ENCODE measurements around the gene CCR3.

CCR3 gene

GRCh38 chr3:46282696-46283095 is 40.4 kb downstream of the CCR3 start:
- Histone ChIP-seq H2AFZ (ENCODE audit: low read length) (no peak overlapping the region), H3K27ac (replicated peaks; ENCODE audit: low read length) (no peak overlapping the region), H3K79me1 (ENCODE audit: low read depth, low read length) (no peaks in the 10 kb centered on the region), H2BK15ac (ENCODE audit: low read length) (no peak overlapping the region), H2BK12ac (ENCODE audit: low read length) (no peak overlapping the region), H4K91ac (ENCODE audit: low read depth, low read length, poor library complexity) (no peak overlapping the region), H3K4ac (ENCODE audit: low read length) (no peak overlapping the region), H3K23ac (ENCODE audit: low read depth, low read length, poor library complexity) (no peak overlapping the region), H3K9me3 (replicated peaks in 1 of 2; ENCODE audit: control insufficient read depth in 2 of 2, insufficient read depth in 1 of 2, low read depth in 1 of 2, low read length in 2 of 2) (peaks cover 0 to 5% of the 10 kb centered on the region in 2 donors), H2AK5ac (ENCODE audit: low read depth, low read length) (no peak overlapping the region), H2BK5ac (ENCODE audit: low read length) (no peak overlapping the region), H4K8ac (ENCODE audit: low read depth, low read length) (no peak overlapping the region), H3K4me2 (ENCODE audit: insufficient read depth, low read length, poor library complexity, severe bottlenecking) (no peak overlapping the region), H3K27me3 (ENCODE audit: control insufficient read depth in 3 of 3, insufficient read depth in 3 of 3, low read depth in 1 of 3, low read length in 3 of 3) (no peaks in the 10 kb centered on the region), H3K36me3 (replicated peaks in 1 of 2; ENCODE audit: control insufficient read depth in 2 of 2, insufficient read depth in 2 of 2, low read length in 2 of 2) (no peaks in the 10 kb centered on the region), H3K4me1 (ENCODE audit: control insufficient read depth in 2 of 2, insufficient read depth in 1 of 2, low read depth in 1 of 2, low read length in 2 of 2) (no peaks in the 10 kb centered on the region), H3K18ac (ENCODE audit: low read length) (no peak overlapping the region), H2BK120ac (ENCODE audit: low read depth, low read length) (no peak overlapping the region), H3K4me3 (ENCODE audit: low read length in 2 of 2) (no peak overlapping the region), H3K14ac (ENCODE audit: low read length) (no peak overlapping the region), H3K9ac (ENCODE audit: low read depth, low read length, poor library complexity) (no peak overlapping the region)
- WGBS, 2 donors (ENCODE audit: extremely low coverage in 2 of 2, insufficient read length in 2 of 2, insufficient replicate concordance in 1 of 2): no CpG with 5 or more reads among the region's 2 CpGs
- no peak for DNase-seq (ENCODE audit: low spot score)

GRCh38 chr3:46283881-46284450 is 41.7 kb downstream of the CCR3 start:
- H3K36me3 ChIP-seq (replicated peaks in 1 of 2; ENCODE audit: control insufficient read depth in 2 of 2, insufficient read depth in 2 of 2, low read length in 2 of 2): no peaks in the 10 kb centered on the region
- no peak overlapping the region for H2BK15ac ChIP-seq (ENCODE audit: low read length)

GRCh38 chr3:46284981-46285683 is 42.9 kb downstream of the CCR3 start:
- H3K27ac ChIP-seq (replicated peaks; ENCODE audit: low read length): no peak overlapping the region
- no peak overlapping the region for H4K91ac ChIP-seq (ENCODE audit: low read depth, low read length, poor library complexity)
- no peak overlapping the region for H2BK5ac ChIP-seq (ENCODE audit: low read length)
- no peak overlapping the region for H3K4me2 ChIP-seq (ENCODE audit: insufficient read depth, low read length, poor library complexity, severe bottlenecking)
- H2BK12ac ChIP-seq (ENCODE audit: low read length): no peak overlapping the region
- H2BK15ac ChIP-seq (ENCODE audit: low read length): no peak overlapping the region
- H2AFZ ChIP-seq (ENCODE audit: low read length): no peak overlapping the region
- H3K9me3 ChIP-seq (replicated peaks in 1 of 2; ENCODE audit: control insufficient read depth in 2 of 2, insufficient read depth in 1 of 2, low read depth in 1 of 2, low read length in 2 of 2): no peaks in the 10 kb centered on the region
- no peaks in the 10 kb centered on the region for H3K79me1 ChIP-seq (ENCODE audit: low read depth, low read length)
- H3K23ac ChIP-seq (ENCODE audit: low read depth, low read length, poor library complexity): no peak overlapping the region
- H3K27me3 ChIP-seq (ENCODE audit: control insufficient read depth in 3 of 3, insufficient read depth in 3 of 3, low read depth in 1 of 3, low read length in 3 of 3): no peaks in the 10 kb centered on the region
- no peaks in the 10 kb centered on the region for H3K4me1 ChIP-seq (ENCODE audit: control insufficient read depth in 2 of 2, insufficient read depth in 1 of 2, low read depth in 1 of 2, low read length in 2 of 2)
- H3K4me3 ChIP-seq (ENCODE audit: low read length in 2 of 2): no peak overlapping the region
- no peaks in the 10 kb centered on the region for H3K36me3 ChIP-seq (replicated peaks in 1 of 2; ENCODE audit: control insufficient read depth in 2 of 2, insufficient read depth in 2 of 2, low read length in 2 of 2)
- no peak overlapping the region for H4K8ac ChIP-seq (ENCODE audit: low read depth, low read length)
- no peak overlapping the region for H2AK5ac ChIP-seq (ENCODE audit: low read depth, low read length)
- no peak overlapping the region for H3K4ac ChIP-seq (ENCODE audit: low read length)
- DNase-seq (ENCODE audit: low spot score): no peak
- WGBS, 2 donors (ENCODE audit: extremely low coverage in 2 of 2, insufficient read length in 2 of 2, insufficient replicate concordance in 1 of 2): no CpG with 5 or more reads among the region's 6 CpGs
- no peak overlapping the region for H3K14ac ChIP-seq (ENCODE audit: low read length)
- no peak overlapping the region for H3K18ac ChIP-seq (ENCODE audit: low read length)
- H3K9ac ChIP-seq (ENCODE audit: low read depth, low read length, poor library complexity): no peak overlapping the region
- no peak overlapping the region for H2BK120ac ChIP-seq (ENCODE audit: low read depth, low read length)

More at GRCh38 chr3:46283881-46284450, 41.7 kb downstream of the CCR3 start:
- Histone ChIP-seq H4K8ac (ENCODE audit: low read depth, low read length) (no peak overlapping the region), H2AFZ (ENCODE audit: low read length) (no peak overlapping the region), H2AK5ac (ENCODE audit: low read depth, low read length) (no peak overlapping the region), H2BK5ac (ENCODE audit: low read length) (no peak overlapping the region), H2BK12ac (ENCODE audit: low read length) (no peak overlapping the region), H3K4me3 (ENCODE audit: low read length in 2 of 2) (no peak overlapping the region), H3K79me1 (ENCODE audit: low read depth, low read length) (no peaks in the 10 kb centered on the region), H3K23ac (ENCODE audit: low read depth, low read length, poor library complexity) (no peak overlapping the region), H3K27me3 (ENCODE audit: control insufficient read depth in 3 of 3, insufficient read depth in 3 of 3, low read depth in 1 of 3, low read length in 3 of 3) (no peaks in the 10 kb centered on the region), H2BK120ac (ENCODE audit: low read depth, low read length) (no peak overlapping the region), H3K9ac (ENCODE audit: low read depth, low read length, poor library complexity) (no peak overlapping the region), H3K27ac (replicated peaks; ENCODE audit: low read length) (no peak overlapping the region), H3K4me2 (ENCODE audit: insufficient read depth, low read length, poor library complexity, severe bottlenecking) (no peak overlapping the region), H3K9me3 (replicated peaks in 1 of 2; ENCODE audit: control insufficient read depth in 2 of 2, insufficient read depth in 1 of 2, low read depth in 1 of 2, low read length in 2 of 2) (peaks cover 0 to under 1% of the 10 kb centered on the region in 2 donors), H4K91ac (ENCODE audit: low read depth, low read length, poor library complexity) (no peak overlapping the region), H3K4me1 (ENCODE audit: control insufficient read depth in 2 of 2, insufficient read depth in 1 of 2, low read depth in 1 of 2, low read length in 2 of 2) (no peaks in the 10 kb centered on the region), H3K14ac (ENCODE audit: low read length) (no peak overlapping the region), H3K18ac (ENCODE audit: low read length) (no peak overlapping the region), H3K4ac (ENCODE audit: low read length) (no peak overlapping the region)
- no CpG with 5 or more reads among the region's 2 CpGs for WGBS, 2 donors (ENCODE audit: extremely low coverage in 2 of 2, insufficient read length in 2 of 2, insufficient replicate concordance in 1 of 2)
- DNase-seq (ENCODE audit: low spot score): no peak

GRCh38 chr3:46285931-46286619 is 43.8 kb downstream of the CCR3 start:
- no CpG with 5 or more reads among the region's 5 CpGs for whole genome bisulfite sequencing, 2 donors (ENCODE audit: extremely low coverage in 2 of 2, insufficient read length in 2 of 2, insufficient replicate concordance in 1 of 2)
- Histone ChIP-seq H2BK12ac (ENCODE audit: low read length) (no peak overlapping the region), H2BK15ac (ENCODE audit: low read length) (no peak overlapping the region), H3K79me1 (ENCODE audit: low read depth, low read length) (no peaks in the 10 kb centered on the region), H2BK120ac (ENCODE audit: low read depth, low read length) (no peak overlapping the region), H3K14ac (ENCODE audit: low read length) (no peak overlapping the region), H3K27me3 (ENCODE audit: control insufficient read depth in 3 of 3, insufficient read depth in 3 of 3, low read depth in 1 of 3, low read length in 3 of 3) (no peaks in the 10 kb centered on the region), H3K9me3 (replicated peaks in 1 of 2; ENCODE audit: control insufficient read depth in 2 of 2, insufficient read depth in 1 of 2, low read depth in 1 of 2, low read length in 2 of 2) (no peaks in the 10 kb centered on the region), H3K4me2 (ENCODE audit: insufficient read depth, low read length, poor library complexity, severe bottlenecking) (no peak overlapping the region), H2AFZ (ENCODE audit: low read length) (no peak overlapping the region), H3K4me3 (ENCODE audit: low read length in 2 of 2) (no peak overlapping the region), H3K4me1 (ENCODE audit: control insufficient read depth in 2 of 2, insufficient read depth in 1 of 2, low read depth in 1 of 2, low read length in 2 of 2) (no peaks in the 10 kb centered on the region), H3K4ac (ENCODE audit: low read length) (no peak overlapping the region), H2BK5ac (ENCODE audit: low read length) (no peak overlapping the region), H4K91ac (ENCODE audit: low read depth, low read length, poor library complexity) (no peak overlapping the region), H3K36me3 (replicated peaks in 1 of 2; ENCODE audit: control insufficient read depth in 2 of 2, insufficient read depth in 2 of 2, low read length in 2 of 2) (no peaks in the 10 kb centered on the region), H4K8ac (ENCODE audit: low read depth, low read length) (no peak overlapping the region), H3K23ac (ENCODE audit: low read depth, low read length, poor library complexity) (no peak overlapping the region), H3K18ac (ENCODE audit: low read length) (no peak overlapping the region), H2AK5ac (ENCODE audit: low read depth, low read length) (no peak overlapping the region), H3K9ac (ENCODE audit: low read depth, low read length, poor library complexity) (no peak overlapping the region), H3K27ac (replicated peaks; ENCODE audit: low read length) (no peak overlapping the region)
- DNase-seq (ENCODE audit: low spot score): no peak

All from neuronal stem cell (in vitro differentiated cells).